ENCODE results near the gene CDK17. TPM values are rescaled to one million over a fixed set of nuclear protein-coding genes. Genes with fewer than 3 reads are reported as not detected.

The CDK17 gene
- total and polyA plus RNA-seq, 4 donors, result 5.3 to 69.7 (median 27.7) TPM

- intact Hi-C loops (cut with DNase I), result no loop called here
- no peaks in the 10 kb centered on the region for H3K9me3 ChIP-seq (ENCODE audit: control insufficient read depth, low read length)
- WGBS, 2 donors, result 83 to 89% methylated on average over 7 of the region's 7 CpGs
- DNase-seq (no peak), ATAC-seq (ENCODE audit: low FRiP score) (no peak)
- no peak overlapping the region for H3K27ac ChIP-seq (ENCODE audit: low read depth in 1 of 2, low read length in 2 of 2)
- no peak overlapping the region for H3K4me3 ChIP-seq (ENCODE audit: low read length in 2 of 2)
- H3K36me3 ChIP-seq (ENCODE audit: control insufficient read depth in 1 of 2, insufficient read depth in 2 of 2, low read length in 1 of 2), result no peaks in the 10 kb centered on the region
- H3K27me3 ChIP-seq (ENCODE audit: control insufficient read depth in 1 of 2, insufficient read depth in 2 of 2, low read length in 1 of 2), result no peaks in the 10 kb centered on the region
- peaks cover 0 to 3% of the 10 kb centered on the region in 2 donors for H3K4me1 ChIP-seq (ENCODE audit: control insufficient read depth in 1 of 2, insufficient read depth in 2 of 2, low read length in 2 of 2)
These were observed 143.4 kb downstream of the CDK17 start for GRCh38 chr12:96256672-96257361.

GRCh38 chr12:96255077-96255476 is 145.2 kb downstream of the CDK17 start:
- Histone ChIP-seq H3K36me3 (ENCODE audit: control insufficient read depth in 1 of 2, insufficient read depth in 2 of 2, low read length in 1 of 2) (no peaks in the 10 kb centered on the region), H3K27me3 (ENCODE audit: control insufficient read depth in 1 of 2, insufficient read depth in 2 of 2, low read length in 1 of 2) (no peaks in the 10 kb centered on the region), H3K4me3 (ENCODE audit: low read length in 2 of 2) (no peak overlapping the region), H3K4me1 (ENCODE audit: control insufficient read depth in 1 of 2, insufficient read depth in 2 of 2, low read length in 2 of 2) (peaks cover 0 to 3% of the 10 kb centered on the region in 2 donors), H3K27ac (ENCODE audit: low read depth in 1 of 2, low read length in 2 of 2) (no peak overlapping the region), H3K9me3 (ENCODE audit: control insufficient read depth, low read length) (no peaks in the 10 kb centered on the region)
- 59% methylated on average over 8 of the region's 8 CpGs for WGBS, 2 donors
- ATAC-seq (ENCODE audit: low FRiP score) (peak; percentile 80), DNase-seq (peak in 1 of 2 donors; percentile 87)
- intact Hi-C loops (cut with DNase I), result no loop called here

DNA sequence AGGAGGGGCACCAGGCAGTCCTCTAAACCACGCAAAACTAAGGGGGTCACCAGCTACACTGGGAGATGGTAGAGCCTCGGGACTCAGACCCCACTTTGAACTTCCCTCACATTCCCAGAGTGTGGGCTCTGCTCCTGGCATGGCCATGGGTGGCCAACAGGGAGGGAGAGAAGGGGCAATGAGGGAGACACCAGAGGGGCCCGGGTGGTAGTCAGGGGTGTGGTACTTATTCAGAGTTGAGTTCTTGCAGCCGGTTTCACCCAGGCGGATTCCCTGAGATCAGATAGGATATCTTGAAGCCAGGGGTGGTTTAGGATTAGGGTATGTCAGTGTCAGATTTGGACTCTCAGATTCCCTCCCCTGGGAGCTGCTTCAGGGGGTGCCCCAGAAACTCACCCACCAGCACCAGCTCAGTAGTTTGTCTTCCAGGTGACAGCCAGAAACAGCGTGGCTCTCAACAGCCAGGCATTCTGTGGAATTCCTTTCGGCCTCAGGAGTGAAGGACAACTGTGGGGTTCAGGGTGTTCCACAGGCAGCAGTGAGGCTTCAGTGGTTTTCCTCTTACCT is 150.0 kb downstream of the CDK17 start:
- peaks cover 0 to 3% of the 10 kb centered on the region in 2 donors for H3K36me3 ChIP-seq (ENCODE audit: control insufficient read depth in 1 of 2, insufficient read depth in 2 of 2, low read length in 1 of 2)
- no peak for DNase-seq
- no peak overlapping the region for H3K27ac ChIP-seq (ENCODE audit: low read depth in 1 of 2, low read length in 2 of 2)

DNA sequence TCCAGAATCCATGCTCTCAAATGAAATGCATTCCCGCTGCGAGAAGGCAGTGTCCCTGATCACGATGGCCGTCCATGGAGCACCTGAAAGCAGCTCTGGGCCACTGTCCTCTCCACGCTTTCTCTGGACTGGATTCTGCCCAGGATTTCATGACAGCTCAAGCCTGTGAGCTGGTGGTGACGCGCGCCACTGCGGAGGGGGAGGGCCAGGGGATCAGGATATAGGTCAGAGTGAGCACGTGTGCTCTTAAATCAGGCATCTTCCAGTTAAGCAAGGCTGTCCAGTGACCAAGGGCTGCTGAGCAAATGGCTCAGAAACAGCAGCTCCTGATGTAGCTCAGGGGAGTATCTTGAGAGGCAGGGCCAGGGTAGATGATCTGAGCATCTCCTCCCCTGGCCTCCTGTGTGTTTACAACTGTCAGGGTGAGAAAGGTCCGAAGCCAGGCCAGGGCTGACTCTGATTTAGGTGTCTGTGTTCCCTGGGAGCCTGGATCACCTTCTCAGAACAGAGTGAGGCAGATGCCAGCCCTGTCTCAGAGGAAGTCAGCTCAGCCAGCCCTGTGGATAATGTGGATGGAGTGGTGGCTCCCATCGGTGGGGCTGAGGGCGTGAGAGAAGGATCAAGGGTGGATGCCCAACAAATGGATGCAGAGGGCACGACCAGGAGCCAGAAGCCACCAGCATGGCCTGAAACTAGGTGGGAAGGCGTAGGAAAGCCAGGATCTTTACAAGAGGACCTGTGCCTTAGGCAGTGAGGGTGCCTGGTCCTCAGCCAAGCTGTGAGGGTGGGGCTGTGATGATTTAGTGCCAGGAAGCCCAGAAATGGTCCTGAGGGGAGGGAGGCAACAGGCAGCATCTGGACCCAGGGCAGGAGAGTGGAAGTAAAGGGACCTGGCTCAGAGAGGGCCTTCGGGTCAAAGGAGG is 150.8 kb downstream of the CDK17 start:
- Histone ChIP-seq H3K4me1 (ENCODE audit: control insufficient read depth in 1 of 2, insufficient read depth in 2 of 2, low read length in 2 of 2) (no peaks in the 10 kb centered on the region), H3K36me3 (ENCODE audit: control insufficient read depth in 1 of 2, insufficient read depth in 2 of 2, low read length in 1 of 2) (peaks cover 0 to 3% of the 10 kb centered on the region in 2 donors), H3K27ac (ENCODE audit: low read depth in 1 of 2, low read length in 2 of 2) (no peak overlapping the region), H3K27me3 (ENCODE audit: control insufficient read depth in 1 of 2, insufficient read depth in 2 of 2, low read length in 1 of 2) (no peaks in the 10 kb centered on the region), H3K9me3 (ENCODE audit: control insufficient read depth, low read length) (no peaks in the 10 kb centered on the region), H3K4me3 (ENCODE audit: low read length in 2 of 2) (no peak overlapping the region)
- DNase-seq (no peak), ATAC-seq (ENCODE audit: low FRiP score) (peak; percentile 30)
- intact Hi-C loops (cut with DNase I), result no loop called here
- 82 to 85% methylated on average over 16 of the region's 16 CpGs for WGBS, 2 donors

More for the DNA sequence above, 150.0 kb downstream of the CDK17 start:
- Histone ChIP-seq H3K4me3 (ENCODE audit: low read length in 2 of 2) (no peak overlapping the region), H3K27me3 (ENCODE audit: control insufficient read depth in 1 of 2, insufficient read depth in 2 of 2, low read length in 1 of 2) (no peaks in the 10 kb centered on the region), H3K4me1 (ENCODE audit: control insufficient read depth in 1 of 2, insufficient read depth in 2 of 2, low read length in 2 of 2) (no peaks in the 10 kb centered on the region), H3K9me3 (ENCODE audit: control insufficient read depth, low read length) (no peaks in the 10 kb centered on the region)
- WGBS, 2 donors, result 86 to 90% methylated on average over 7 of the region's 7 CpGs
- no peak for ATAC-seq (ENCODE audit: low FRiP score)
- intact Hi-C loops (cut with DNase I), result no loop called here

- DNase-seq (no peak), ATAC-seq (ENCODE audit: low FRiP score) (no peak)
- no peak overlapping the region for H3K4me3 ChIP-seq (ENCODE audit: low read length in 2 of 2)
- no peaks in the 10 kb centered on the region for H3K4me1 ChIP-seq (ENCODE audit: control insufficient read depth in 1 of 2, insufficient read depth in 2 of 2, low read length in 2 of 2)
- intact Hi-C loops (cut with DNase I), result no loop called here
- peaks cover 0 to 3% of the 10 kb centered on the region in 2 donors for H3K36me3 ChIP-seq (ENCODE audit: control insufficient read depth in 1 of 2, insufficient read depth in 2 of 2, low read length in 1 of 2)
- no peaks in the 10 kb centered on the region for H3K9me3 ChIP-seq (ENCODE audit: control insufficient read depth, low read length)
- no peaks in the 10 kb centered on the region for H3K27me3 ChIP-seq (ENCODE audit: control insufficient read depth in 1 of 2, insufficient read depth in 2 of 2, low read length in 1 of 2)
- 86 to 88% methylated on average over 17 of the region's 17 CpGs for WGBS, 2 donors
- no peak overlapping the region for H3K27ac ChIP-seq (ENCODE audit: low read depth in 1 of 2, low read length in 2 of 2)
These were observed 151.9 kb downstream of the CDK17 start for GRCh38 chr12:96248136-96248931.

- no peaks in the 10 kb centered on the region for H3K27me3 ChIP-seq (ENCODE audit: control insufficient read depth in 1 of 2, insufficient read depth in 2 of 2, low read length in 1 of 2)
- intact Hi-C loops (cut with DNase I), result no loop called here
- H3K4me3 ChIP-seq (ENCODE audit: low read length in 2 of 2), result no peak overlapping the region
- H3K36me3 ChIP-seq (ENCODE audit: control insufficient read depth in 1 of 2, insufficient read depth in 2 of 2, low read length in 1 of 2), result peaks cover 0 to 3% of the 10 kb centered on the region in 2 donors
- no peaks in the 10 kb centered on the region for H3K9me3 ChIP-seq (ENCODE audit: control insufficient read depth, low read length)
- H3K4me1 ChIP-seq (ENCODE audit: control insufficient read depth in 1 of 2, insufficient read depth in 2 of 2, low read length in 2 of 2), result no peaks in the 10 kb centered on the region
- ATAC-seq (ENCODE audit: low FRiP score) (no peak), DNase-seq (no peak)
- H3K27ac ChIP-seq (ENCODE audit: low read depth in 1 of 2, low read length in 2 of 2), result no peak overlapping the region
- 92 to 95% methylated on average over 13 of the region's 13 CpGs for WGBS, 2 donors
These were observed 152.7 kb downstream of the CDK17 start for GRCh38 chr12:96247563-96247962.

DNA sequence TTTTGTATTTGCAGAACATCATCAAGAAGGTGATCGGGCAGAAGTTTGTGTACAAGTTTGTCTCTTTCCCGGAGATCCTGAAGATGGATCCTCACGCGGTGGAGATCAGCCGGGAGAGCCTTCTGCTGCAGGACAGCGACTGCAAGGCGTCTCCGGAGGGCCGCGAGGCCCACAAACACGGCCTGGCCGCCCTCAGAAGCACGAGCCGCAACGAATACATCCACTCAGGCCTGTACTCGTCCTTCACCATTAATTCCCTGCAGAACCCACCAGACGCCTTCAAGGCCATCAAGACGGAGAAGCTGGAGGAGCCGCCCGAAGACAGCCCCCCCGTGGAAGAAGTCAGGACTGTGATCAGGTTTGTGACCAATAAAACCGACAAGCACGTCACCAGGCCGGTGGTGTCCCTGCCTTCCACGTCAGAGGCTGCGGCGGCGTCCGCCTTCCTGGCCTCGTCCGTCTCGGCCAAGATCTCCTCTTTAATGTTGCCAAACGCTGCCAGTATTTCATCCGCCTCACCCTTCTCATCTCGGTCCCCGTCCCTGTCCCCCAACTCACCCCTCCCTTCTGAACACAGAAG is 153.2 kb downstream of the CDK17 start:
- Histone ChIP-seq H3K9me3 (ENCODE audit: control insufficient read depth, low read length) (no peaks in the 10 kb centered on the region), H3K4me3 (ENCODE audit: low read length in 2 of 2) (no peak overlapping the region), H3K27me3 (ENCODE audit: control insufficient read depth in 1 of 2, insufficient read depth in 2 of 2, low read length in 1 of 2) (no peaks in the 10 kb centered on the region), H3K4me1 (ENCODE audit: control insufficient read depth in 1 of 2, insufficient read depth in 2 of 2, low read length in 2 of 2) (no peaks in the 10 kb centered on the region), H3K36me3 (ENCODE audit: control insufficient read depth in 1 of 2, insufficient read depth in 2 of 2, low read length in 1 of 2) (peaks cover 0 to 3% of the 10 kb centered on the region in 2 donors), H3K27ac (ENCODE audit: low read depth in 1 of 2, low read length in 2 of 2) (no peak overlapping the region)
- DNase-seq (no peak), ATAC-seq (ENCODE audit: low FRiP score) (no peak)
- intact Hi-C loops (cut with DNase I), result no loop called here
- WGBS, 2 donors, result 97% methylated on average over 36 of the region's 36 CpGs

- Histone ChIP-seq H3K4me1 (ENCODE audit: control insufficient read depth in 1 of 2, insufficient read depth in 2 of 2, low read length in 2 of 2) (no peaks in the 10 kb centered on the region), H3K9me3 (ENCODE audit: control insufficient read depth, low read length) (no peaks in the 10 kb centered on the region), H3K36me3 (ENCODE audit: control insufficient read depth in 1 of 2, insufficient read depth in 2 of 2, low read length in 1 of 2) (peaks cover 0 to 3% of the 10 kb centered on the region in 2 donors), H3K27ac (ENCODE audit: low read depth in 1 of 2, low read length in 2 of 2) (no peak overlapping the region), H3K27me3 (ENCODE audit: control insufficient read depth in 1 of 2, insufficient read depth in 2 of 2, low read length in 1 of 2) (no peaks in the 10 kb centered on the region), H3K4me3 (ENCODE audit: low read length in 2 of 2) (no peak overlapping the region)
- intact Hi-C loops (cut with DNase I), result no loop called here
- ATAC-seq (ENCODE audit: low FRiP score), result no peak
- DNase-seq, result no peak
- WGBS, 2 donors, result 85 to 87% methylated on average over 13 of the region's 13 CpGs
These were observed 155.4 kb downstream of the CDK17 start for GRCh38 chr12:96244826-96245225.
